OCI-LY1 (cell line): Measurements from ENCODE around the gene TBL1X.

Source experiments
- EZH2 ChIP-seq: fragments of 200-600 bp; sonication (generic), shearing (Covaris generic); IDR thresholded peaks from 2 replicates; pipeline ENCODE4 v1.8.0; 2017; ENCODE audit warnings: borderline replicate concordance, mixed run types, mild to moderate bottlenecking, antibody characterized with exemption, low read length, moderate library complexity, mixed read lengths
- TF ChIP-seq, protein P1 (sequence below): fragments of 200-600 bp; sonication (generic), shearing (Covaris generic); IDR thresholded peaks from 2 replicates; pipeline ENCODE4 v1.5.1; 2017; ENCODE audit warnings: mild to moderate bottlenecking, antibody characterized with exemption, low read length, moderate library complexity, mixed read lengths

- TF ChIP-seq, protein P1, sequence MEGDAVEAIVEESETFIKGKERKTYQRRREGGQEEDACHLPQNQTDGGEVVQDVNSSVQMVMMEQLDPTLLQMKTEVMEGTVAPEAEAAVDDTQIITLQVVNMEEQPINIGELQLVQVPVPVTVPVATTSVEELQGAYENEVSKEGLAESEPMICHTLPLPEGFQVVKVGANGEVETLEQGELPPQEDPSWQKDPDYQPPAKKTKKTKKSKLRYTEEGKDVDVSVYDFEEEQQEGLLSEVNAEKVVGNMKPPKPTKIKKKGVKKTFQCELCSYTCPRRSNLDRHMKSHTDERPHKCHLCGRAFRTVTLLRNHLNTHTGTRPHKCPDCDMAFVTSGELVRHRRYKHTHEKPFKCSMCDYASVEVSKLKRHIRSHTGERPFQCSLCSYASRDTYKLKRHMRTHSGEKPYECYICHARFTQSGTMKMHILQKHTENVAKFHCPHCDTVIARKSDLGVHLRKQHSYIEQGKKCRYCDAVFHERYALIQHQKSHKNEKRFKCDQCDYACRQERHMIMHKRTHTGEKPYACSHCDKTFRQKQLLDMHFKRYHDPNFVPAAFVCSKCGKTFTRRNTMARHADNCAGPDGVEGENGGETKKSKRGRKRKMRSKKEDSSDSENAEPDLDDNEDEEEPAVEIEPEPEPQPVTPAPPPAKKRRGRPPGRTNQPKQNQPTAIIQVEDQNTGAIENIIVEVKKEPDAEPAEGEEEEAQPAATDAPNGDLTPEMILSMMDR, result no peak
- no peak for TF ChIP-seq EZH2
Observed at GRCh38 chrX:9560219-9560618, 95.4 kb downstream of the TBL1X start.
